HEK293 (cell line): ENCODE measurements around the gene C1GALT1C1L.
"Not testable (repeated sequence)": the region's sequence is repeated elsewhere in the genome, so short reads cannot be mapped to it uniquely, and the experiment has no call there.

Source experiments
- CTCF ChIA-PET: fragments of 350-600 bp; formaldehyde crosslinking; extraction: SDS; loops from one replicate; lab custom pipeline; 2021; ENCODE audit warnings: antibody characterized with exemption; lab: Yijun Ruan, JAX
- POLR2A ChIA-PET: fragments of 300-600 bp; formaldehyde crosslinking; extraction: SDS; loops from one replicate; lab custom pipeline; 2020; ENCODE audit warnings: antibody characterized with exemption, inconsistent platforms; lab: Yijun Ruan, JAX
- H3K27ac ChIP-seq: fragments of 200-500 bp; sonication (Bioruptor generic); 2 replicates; pipeline ENCODE4 v1.5.1; 2014; ENCODE audit warnings: low read depth, low read length, control low read depth, inconsistent platforms; ENCODE audit errors: extremely low read depth
- H3K36me3 ChIP-seq, 2 experiments: fragments of 200-500 bp in 1 of 2; sonication (Bioruptor generic) in 1 of 2; 1 replicate in 1 of 2; 2 replicates in 1 of 2; pipeline ENCODE4 v1.5.1; 2014 to 2017; ENCODE audit warnings: inconsistent platforms in 2 of 2, low read length in 2 of 2; ENCODE audit not compliant: control insufficient read depth in 2 of 2, insufficient read depth in 1 of 2
- H3K4me1 ChIP-seq: fragments of 200-500 bp; sonication (Bioruptor generic); 2 replicates; pipeline ENCODE4 v1.5.1; 2014; ENCODE audit warnings: mild to moderate bottlenecking, low read length, inconsistent platforms; ENCODE audit not compliant: control insufficient read depth, insufficient read depth
- H3K4me3 ChIP-seq: 2 replicates; pipeline ENCODE4 v1.5.1; 2011; ENCODE audit warnings: low read depth, mild to moderate bottlenecking, control low read depth, low read length, moderate library complexity
- H3K9me3 ChIP-seq: fragments of 200-500 bp; sonication (Bioruptor generic); 2 replicates; pipeline ENCODE4 v1.5.1; 2014; ENCODE audit warnings: low read depth, low read length, inconsistent platforms; ENCODE audit not compliant: control insufficient read depth, insufficient read depth
- GFI1B ChIP-seq: fragments of 450-650 bp; formaldehyde crosslinking; IDR thresholded peaks from 2 replicates; pipeline ENCODE4 v1.5.1; 2016; ENCODE audit warnings: missing biosample characterization, missing genetic modification characterization
- GLI2 ChIP-seq: fragments of 450-650 bp; formaldehyde crosslinking; IDR thresholded peaks from 2 replicates; pipeline ENCODE4; 2017; ENCODE audit warnings: missing biosample characterization, missing genetic modification characterization, low read depth, borderline replicate concordance
- HOXC10 ChIP-seq: sonication (generic); formaldehyde crosslinking; IDR thresholded peaks from 2 replicates; pipeline ENCODE4 v1.8.1; 2023; ENCODE audit warnings: mild to moderate bottlenecking, missing genetic modification reagents
- MZF1 ChIP-seq: fragments of 450-650 bp; formaldehyde crosslinking; IDR thresholded peaks from 2 replicates; pipeline ENCODE4 v1.5.1; 2017; ENCODE audit warnings: missing biosample characterization, missing genetic modification characterization, borderline replicate concordance
- ZBTB48 ChIP-seq: fragments of 450-650 bp; formaldehyde crosslinking; IDR thresholded peaks from 2 replicates; pipeline ENCODE4 v1.5.1; 2016; ENCODE audit warnings: missing biosample characterization, missing genetic modification characterization
- ZFP41 ChIP-seq: fragments of 450-650 bp; formaldehyde crosslinking; IDR thresholded peaks from 2 replicates; pipeline ENCODE4 v1.5.1; 2016; ENCODE audit warnings: missing biosample characterization, missing genetic modification characterization, borderline replicate concordance
- ZIC2 ChIP-seq: fragments of 450-650 bp; formaldehyde crosslinking; IDR thresholded peaks from 2 replicates; pipeline ENCODE4 v1.5.1; 2016; ENCODE audit warnings: missing biosample characterization, missing genetic modification characterization
- ZNF394 ChIP-seq: fragments of 450-650 bp; formaldehyde crosslinking; IDR thresholded peaks from 2 replicates; pipeline ENCODE4 v1.5.1; 2016; ENCODE audit warnings: missing biosample characterization, missing genetic modification characterization, mild to moderate bottlenecking, moderate library complexity, borderline replicate concordance
- ZNF426 ChIP-seq: fragments of 450-650 bp; formaldehyde crosslinking; IDR thresholded peaks from 2 replicates; pipeline ENCODE4 v1.5.1; 2017; ENCODE audit warnings: missing biosample characterization, missing genetic modification characterization, mild to moderate bottlenecking, inconsistent platforms, moderate library complexity
- ZNF48 ChIP-seq: fragments of 450-650 bp; formaldehyde crosslinking; IDR thresholded peaks from 2 replicates; pipeline ENCODE4 v1.5.1; 2016; ENCODE audit warnings: missing biosample characterization, missing genetic modification characterization
- ZNF501 ChIP-seq: fragments of 450-650 bp; formaldehyde crosslinking; IDR thresholded peaks from 2 replicates; pipeline ENCODE4 v1.5.1; 2016; ENCODE audit warnings: missing biosample characterization, missing genetic modification characterization
- ZNF548 ChIP-seq: fragments of 450-650 bp; formaldehyde crosslinking; IDR thresholded peaks from 2 replicates; pipeline ENCODE4 v1.5.1; 2016; ENCODE audit warnings: missing biosample characterization, missing genetic modification characterization
- ZNF585B ChIP-seq: fragments of 450-650 bp; formaldehyde crosslinking; IDR thresholded peaks from 2 replicates; pipeline ENCODE4 v1.5.1; 2016; ENCODE audit warnings: missing biosample characterization, missing genetic modification characterization
- ZNF621 ChIP-seq: fragments of 450-650 bp; formaldehyde crosslinking; IDR thresholded peaks from 2 replicates; pipeline ENCODE4 v1.5.1; 2017; ENCODE audit warnings: missing biosample characterization, missing genetic modification characterization
- ZNF626 ChIP-seq: fragments of 450-650 bp; sonication (Bioruptor Pico); formaldehyde crosslinking; IDR thresholded peaks from 2 replicates; pipeline ENCODE4 v1.5.1; 2018; ENCODE audit warnings: missing biosample characterization, missing genetic modification characterization, inconsistent platforms
- ZNF629 ChIP-seq: fragments of 450-650 bp; formaldehyde crosslinking; IDR thresholded peaks from 2 replicates; pipeline ENCODE4 v1.5.1; 2017; ENCODE audit warnings: missing biosample characterization, missing genetic modification characterization
- ZNF677 ChIP-seq: fragments of 450-650 bp; IDR thresholded peaks from 2 replicates; pipeline ENCODE4 v1.5.0; 2018; ENCODE audit warnings: missing biosample characterization, mild to moderate bottlenecking, missing genetic modification characterization, moderate library complexity
- ZNF843 ChIP-seq: fragments of 450-650 bp; formaldehyde crosslinking; IDR thresholded peaks from 2 replicates; pipeline ENCODE4 v1.5.1; 2016; ENCODE audit warnings: missing biosample characterization, missing genetic modification characterization
- TF ChIP-seq, protein P1 (sequence below): fragments of 450-650 bp; formaldehyde crosslinking; IDR thresholded peaks from 2 replicates; pipeline ENCODE4 v1.5.1; 2016; ENCODE audit warnings: missing biosample characterization, missing genetic modification characterization, borderline replicate concordance
- TF ChIP-seq, protein P2 (sequence below): fragments of 450-650 bp; formaldehyde crosslinking; conservative IDR thresholded peaks from 2 replicates; pipeline ENCODE4 v1.5.1; 2016; ENCODE audit warnings: low read depth, missing biosample characterization, missing genetic modification characterization

Gene C1GALT1C1L

DNA sequence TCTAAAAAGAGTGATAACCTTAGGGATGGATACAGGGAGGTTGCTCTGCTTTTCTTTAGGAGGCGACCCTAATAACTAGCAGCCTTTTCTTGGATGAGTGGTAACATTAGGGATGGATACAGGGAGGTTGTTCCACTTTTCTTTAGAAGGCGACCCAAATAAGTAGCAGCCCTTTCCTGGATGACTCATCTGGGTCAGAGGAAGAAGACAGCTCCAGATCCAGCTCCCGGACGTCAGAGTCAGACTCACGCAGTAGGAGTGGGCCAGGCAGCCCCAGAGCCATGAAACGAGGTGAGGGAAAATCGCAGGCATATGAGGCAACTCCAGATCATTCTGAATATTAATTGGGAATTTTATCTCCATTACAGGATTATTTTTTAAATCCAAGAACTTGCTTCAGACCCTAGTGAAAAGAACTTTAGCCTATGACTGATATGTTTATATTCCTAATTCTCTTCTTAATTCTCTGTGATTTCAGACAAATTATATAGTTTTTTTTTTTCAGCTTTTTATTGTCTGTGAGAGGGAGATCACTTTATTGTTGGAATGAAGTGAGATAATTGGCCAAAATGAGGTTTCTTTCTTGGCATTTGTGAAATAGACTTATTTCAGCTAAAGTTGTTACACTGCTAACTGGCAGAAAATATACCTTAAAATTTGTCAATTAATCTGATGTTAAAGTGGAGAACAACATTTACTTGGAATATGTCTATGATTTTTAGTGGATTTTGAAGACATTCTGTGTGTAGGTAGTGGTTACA, 31.2 kb upstream of the C1GALT1C1L start (continued):
- TF ChIP-seq ZNF426, result no peak
- no peak for TF ChIP-seq HOXC10 (CRISPR knock-in tag)
- no peak for TF ChIP-seq ZBTB48 (tag by site-specific recombination)

DNA sequence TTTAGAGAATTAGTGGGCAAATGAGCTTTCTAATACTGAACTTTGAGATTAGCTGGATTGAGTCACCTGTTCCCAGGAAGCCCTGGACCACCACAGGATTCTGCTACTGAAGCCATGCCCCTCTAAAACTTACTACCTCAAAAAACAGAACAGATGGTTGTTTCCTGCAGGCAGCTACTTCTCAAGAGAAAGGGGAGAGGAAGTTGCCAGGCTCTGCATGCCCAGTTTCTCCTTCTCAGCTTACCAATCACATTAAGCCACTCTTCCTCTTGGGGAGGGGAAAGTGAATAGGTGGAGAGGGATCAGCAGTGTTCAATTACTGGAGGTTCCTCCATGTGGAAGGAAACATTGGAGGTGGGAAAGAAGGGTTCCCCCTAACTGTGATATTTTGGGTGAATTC, 24.9 kb upstream of the C1GALT1C1L start:
- peaks cover 4 to 5% of the 10 kb centered on the region in 2 experiments; a peak in 1 of 3 replicates for H3K36me3 ChIP-seq
- no peak for TF ChIP-seq ZNF501 (tag by site-specific recombination)
- TF ChIP-seq MZF1 (tag by site-specific recombination), result no peak
- no peak for TF ChIP-seq ZNF677 (tag by site-specific recombination)
- TF ChIP-seq ZNF843, result no peak
- no peak for TF ChIP-seq GFI1B (tag by site-specific recombination)
- TF ChIP-seq, protein P1, sequence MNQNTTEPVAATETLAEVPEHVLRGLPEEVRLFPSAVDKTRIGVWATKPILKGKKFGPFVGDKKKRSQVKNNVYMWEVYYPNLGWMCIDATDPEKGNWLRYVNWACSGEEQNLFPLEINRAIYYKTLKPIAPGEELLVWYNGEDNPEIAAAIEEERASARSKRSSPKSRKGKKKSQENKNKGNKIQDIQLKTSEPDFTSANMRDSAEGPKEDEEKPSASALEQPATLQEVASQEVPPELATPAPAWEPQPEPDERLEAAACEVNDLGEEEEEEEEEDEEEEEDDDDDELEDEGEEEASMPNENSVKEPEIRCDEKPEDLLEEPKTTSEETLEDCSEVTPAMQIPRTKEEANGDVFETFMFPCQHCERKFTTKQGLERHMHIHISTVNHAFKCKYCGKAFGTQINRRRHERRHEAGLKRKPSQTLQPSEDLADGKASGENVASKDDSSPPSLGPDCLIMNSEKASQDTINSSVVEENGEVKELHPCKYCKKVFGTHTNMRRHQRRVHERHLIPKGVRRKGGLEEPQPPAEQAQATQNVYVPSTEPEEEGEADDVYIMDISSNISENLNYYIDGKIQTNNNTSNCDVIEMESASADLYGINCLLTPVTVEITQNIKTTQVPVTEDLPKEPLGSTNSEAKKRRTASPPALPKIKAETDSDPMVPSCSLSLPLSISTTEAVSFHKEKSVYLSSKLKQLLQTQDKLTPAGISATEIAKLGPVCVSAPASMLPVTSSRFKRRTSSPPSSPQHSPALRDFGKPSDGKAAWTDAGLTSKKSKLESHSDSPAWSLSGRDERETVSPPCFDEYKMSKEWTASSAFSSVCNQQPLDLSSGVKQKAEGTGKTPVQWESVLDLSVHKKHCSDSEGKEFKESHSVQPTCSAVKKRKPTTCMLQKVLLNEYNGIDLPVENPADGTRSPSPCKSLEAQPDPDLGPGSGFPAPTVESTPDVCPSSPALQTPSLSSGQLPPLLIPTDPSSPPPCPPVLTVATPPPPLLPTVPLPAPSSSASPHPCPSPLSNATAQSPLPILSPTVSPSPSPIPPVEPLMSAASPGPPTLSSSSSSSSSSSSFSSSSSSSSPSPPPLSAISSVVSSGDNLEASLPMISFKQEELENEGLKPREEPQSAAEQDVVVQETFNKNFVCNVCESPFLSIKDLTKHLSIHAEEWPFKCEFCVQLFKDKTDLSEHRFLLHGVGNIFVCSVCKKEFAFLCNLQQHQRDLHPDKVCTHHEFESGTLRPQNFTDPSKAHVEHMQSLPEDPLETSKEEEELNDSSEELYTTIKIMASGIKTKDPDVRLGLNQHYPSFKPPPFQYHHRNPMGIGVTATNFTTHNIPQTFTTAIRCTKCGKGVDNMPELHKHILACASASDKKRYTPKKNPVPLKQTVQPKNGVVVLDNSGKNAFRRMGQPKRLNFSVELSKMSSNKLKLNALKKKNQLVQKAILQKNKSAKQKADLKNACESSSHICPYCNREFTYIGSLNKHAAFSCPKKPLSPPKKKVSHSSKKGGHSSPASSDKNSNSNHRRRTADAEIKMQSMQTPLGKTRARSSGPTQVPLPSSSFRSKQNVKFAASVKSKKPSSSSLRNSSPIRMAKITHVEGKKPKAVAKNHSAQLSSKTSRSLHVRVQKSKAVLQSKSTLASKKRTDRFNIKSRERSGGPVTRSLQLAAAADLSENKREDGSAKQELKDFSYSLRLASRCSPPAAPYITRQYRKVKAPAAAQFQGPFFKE (tag by site-specific recombination), result no peak
- ChIA-PET POLR2A (no interaction called here), CTCF (interaction anchor here (0.5 to 0.6 kb wide), 2 partner anchors 77 to 124 kb away, joined by 4 to 5 read pairs; no protein-coding TSS in a partner anchor)
- H3K27ac ChIP-seq, result no peak overlapping the region
- H3K9me3 ChIP-seq, result no peaks in the 10 kb centered on the region
- no peak overlapping the region for H3K4me3 ChIP-seq
- no peaks in the 10 kb centered on the region for H3K4me1 ChIP-seq

DNA sequence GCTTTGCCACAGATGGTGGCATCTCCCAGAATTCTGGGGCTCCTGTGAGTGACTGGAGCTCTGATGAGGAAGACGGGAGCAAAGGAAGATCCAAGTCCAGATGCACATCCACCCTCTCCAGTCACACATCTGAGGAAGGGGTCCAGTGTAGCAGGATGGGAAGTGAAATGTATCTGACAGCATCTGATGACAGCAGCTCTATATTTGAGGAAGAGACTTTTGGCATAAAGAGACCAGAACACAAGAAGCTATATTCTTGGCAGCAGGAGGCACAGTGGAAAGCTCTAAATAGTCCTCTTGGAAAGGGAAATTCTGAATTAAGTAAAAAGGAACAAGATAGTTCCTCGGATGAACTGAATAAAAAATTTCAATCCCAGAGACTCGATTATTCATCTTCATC, 23.5 kb upstream of the C1GALT1C1L start:
- CTCF ChIA-PET, result interaction anchor here (1.3 kb wide), 1 partner anchor 95 kb away, joined by 6 read pairs; no protein-coding TSS in a partner anchor
- Histone ChIP-seq H3K36me3 (peaks cover 4 to 12% of the 10 kb centered on the region in 2 experiments; a peak in 1 of 3 replicates), H3K4me1 (no peaks in the 10 kb centered on the region), H3K9me3 (no peaks in the 10 kb centered on the region), H3K4me3 (no peak overlapping the region), H3K27ac (no peak overlapping the region)
- TF ChIP-seq ZIC2 (tag by site-specific recombination) (no peak), ZNF585B (no peak), ZNF394 (tag by site-specific recombination) (no peak), ZNF629 (tag by site-specific recombination) (no peak), ZFP41 (tag by site-specific recombination) (no peak), ZNF621 (tag by site-specific recombination) (no peak), ZNF548 (tag by site-specific recombination) (no peak), GLI2 (no peak), ZNF48 (no peak), ZNF626 (tag by site-specific recombination) (no peak)
- TF ChIP-seq, protein P2, sequence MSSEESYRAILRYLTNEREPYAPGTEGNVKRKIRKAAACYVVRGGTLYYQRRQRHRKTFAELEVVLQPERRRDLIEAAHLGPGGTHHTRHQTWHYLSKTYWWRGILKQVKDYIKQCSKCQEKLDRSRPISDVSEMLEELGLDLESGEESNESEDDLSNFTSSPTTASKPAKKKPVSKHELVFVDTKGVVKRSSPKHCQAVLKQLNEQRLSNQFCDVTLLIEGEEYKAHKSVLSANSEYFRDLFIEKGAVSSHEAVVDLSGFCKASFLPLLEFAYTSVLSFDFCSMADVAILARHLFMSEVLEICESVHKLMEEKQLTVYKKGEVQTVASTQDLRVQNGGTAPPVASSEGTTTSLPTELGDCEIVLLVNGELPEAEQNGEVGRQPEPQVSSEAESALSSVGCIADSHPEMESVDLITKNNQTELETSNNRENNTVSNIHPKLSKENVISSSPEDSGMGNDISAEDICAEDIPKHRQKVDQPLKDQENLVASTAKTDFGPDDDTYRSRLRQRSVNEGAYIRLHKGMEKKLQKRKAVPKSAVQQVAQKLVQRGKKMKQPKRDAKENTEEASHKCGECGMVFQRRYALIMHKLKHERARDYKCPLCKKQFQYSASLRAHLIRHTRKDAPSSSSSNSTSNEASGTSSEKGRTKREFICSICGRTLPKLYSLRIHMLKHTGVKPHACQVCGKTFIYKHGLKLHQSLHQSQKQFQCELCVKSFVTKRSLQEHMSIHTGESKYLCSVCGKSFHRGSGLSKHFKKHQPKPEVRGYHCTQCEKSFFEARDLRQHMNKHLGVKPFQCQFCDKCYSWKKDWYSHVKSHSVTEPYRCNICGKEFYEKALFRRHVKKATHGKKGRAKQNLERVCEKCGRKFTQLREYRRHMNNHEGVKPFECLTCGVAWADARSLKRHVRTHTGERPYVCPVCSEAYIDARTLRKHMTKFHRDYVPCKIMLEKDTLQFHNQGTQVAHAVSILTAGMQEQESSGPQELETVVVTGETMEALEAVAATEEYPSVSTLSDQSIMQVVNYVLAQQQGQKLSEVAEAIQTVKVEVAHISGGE (tag by site-specific recombination), result no peak
- POLR2A ChIA-PET, result no interaction called here

DNA sequence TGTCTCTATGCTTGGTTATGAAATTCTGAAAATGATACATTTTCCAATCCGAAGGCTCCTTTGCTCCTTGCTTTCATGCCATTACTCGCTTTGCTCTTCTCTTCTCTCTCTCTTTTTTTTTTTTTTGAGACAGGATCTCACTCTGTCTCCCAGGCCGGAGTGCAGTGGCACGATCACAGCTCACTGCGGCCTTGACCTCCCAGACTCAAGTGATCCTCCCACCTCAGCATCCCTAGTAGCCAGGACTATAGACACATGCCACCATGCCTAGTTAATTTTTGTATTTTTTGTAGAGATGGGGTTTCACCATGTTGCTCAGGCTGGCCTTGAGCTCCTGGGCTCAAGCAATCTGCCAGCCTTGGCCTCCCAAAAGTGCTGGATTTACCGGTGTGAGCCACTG, 21.9 kb upstream of the C1GALT1C1L start:
- H3K4me1 ChIP-seq, H3K4me3 ChIP-seq, H3K27ac ChIP-seq, H3K9me3 ChIP-seq, CTCF ChIA-PET: not testable (repeated sequence)
- POLR2A ChIA-PET, result interaction anchor here (0.7 kb wide), 1 partner anchor 731 kb away, joined by 4 read pairs; no protein-coding TSS in a partner anchor
- peaks cover 0 to 12% of the 10 kb centered on the region in 2 experiments; a peak in 1 of 3 replicates for H3K36me3 ChIP-seq
